Spleen (tissue), 11 donors: ENCODE results near the gene NFATC2. TPM values are rescaled to one million over a fixed set of nuclear protein-coding genes. Genes with fewer than 3 reads are reported as not detected.

Experiments used
- DNase-seq: peaks from one replicate; pipeline ENCODE4 v3.0.0-alpha.2; 2020
- H3K27ac ChIP-seq, 8 donors: fragments of 200-600 bp; sonication (generic) in 7 of 8; 1 replicate in 4 of 8; 2 replicates in 4 of 8; pipeline versions ENCODE4 v1.5.0 to v1.8.0; 2016 to 2021; ENCODE audit warnings: inconsistent platforms in 4 of 8, mild to moderate bottlenecking in 4 of 8, moderate library complexity in 1 of 8
- H3K27me3 ChIP-seq, 7 donors: fragments of 200-600 bp; sonication (generic) in 6 of 7; replicated peaks in 1 of 7; 1 replicate in 4 of 7; 2 replicates in 3 of 7; pipeline versions ENCODE4 v1.5.0 to v1.8.0; 2016 to 2021; ENCODE audit warnings: inconsistent platforms in 3 of 7, mild to moderate bottlenecking in 1 of 7
- H3K36me3 ChIP-seq, 6 donors: fragments of 200-600 bp; sonication (generic) in 5 of 6; 1 replicate in 4 of 6; 2 replicates in 2 of 6; pipeline versions ENCODE4 v1.5.0 to v1.8.0; 2016 to 2021; ENCODE audit warnings: inconsistent platforms in 2 of 6
- H3K4me1 ChIP-seq, 6 donors: fragments of 200-600 bp; sonication (generic) in 5 of 6; 1 replicate in 3 of 6; 2 replicates in 3 of 6; pipeline versions ENCODE4 v1.5.0 to v1.8.0; 2016 to 2021; ENCODE audit warnings: inconsistent platforms in 3 of 6
- H3K4me3 ChIP-seq, 8 donors: fragments of 200-600 bp; sonication (generic) in 7 of 8; 1 replicate in 4 of 8; 2 replicates in 4 of 8; pipeline versions ENCODE4 v1.5.0 to v1.8.0; 2016 to 2021; ENCODE audit warnings: inconsistent platforms in 4 of 8, mild to moderate bottlenecking in 4 of 8, moderate library complexity in 2 of 8
- H3K9me3 ChIP-seq, 8 donors: fragments of 200-600 bp; sonication (generic) in 7 of 8; 1 replicate in 4 of 8; 2 replicates in 4 of 8; pipeline versions ENCODE4 v1.5.0 to v1.8.0; 2016 to 2021; ENCODE audit warnings: inconsistent platforms in 4 of 8
- CTCF ChIP-seq, 11 experiments: fragments of 200-600 bp in 7 of 11; fragments of 450-650 bp in 4 of 11; sonication (generic) in 4 of 11; IDR thresholded peaks in 8 of 11; conservative IDR thresholded peaks in 3 of 11; 1 replicate in 7 of 11; 2 replicates in 4 of 11; pipeline versions ENCODE4 v1.4.0 to v1.8.0; 2016 to 2021; ENCODE audit warnings: antibody characterized with exemption in 11 of 11, inconsistent platforms in 4 of 11, mild to moderate bottlenecking in 1 of 11
- POLR2A ChIP-seq, 3 donors: fragments of 450-650 bp; IDR thresholded peaks; one replicate each; pipeline ENCODE4 v1.5.1; 2017; ENCODE audit warnings: antibody characterized with exemption in 3 of 3, mild to moderate bottlenecking in 1 of 3
- POLR2AphosphoS5 ChIP-seq, 3 donors: sonication (generic); formaldehyde crosslinking; IDR thresholded peaks; one replicate each; pipeline ENCODE4 v1.5.1; 2017; ENCODE audit warnings: antibody characterized with exemption in 3 of 3
- WGBS, 5 donors: extraction: QIAGEN DNeasy Blood & Tissue Kit in 3 of 5; methylation state at CpG; one replicate each; pipeline versions ENCODE4 v1.1.5 to v1.1.7; 2013 to 2018; 5-methylcytosine and 5-hydroxymethylcytosine counted together
- intact Hi-C: fragments of 100-400 bp; cut with DNase I; formaldehyde crosslinking; loops from one replicate; pipeline ENCODE4 v1.15.0; 2023; ENCODE audit warnings: low total_unique reads
- polyA plus RNA-seq, 3 donors: library from polyadenylated mRNA; stranded (reverse); fragments of 200-250 nt; gene quantifications; one replicate each; pipeline ENCODE4 v1.2.1, GENCODE V29; 2013
- total RNA-seq, 7 donors: library from RNA; depleted of rRNA in 3 of 7; stranded (reverse); fragments of >200 nt in 3 of 7; fragmentation: NEBNext Ultra II Directional in 4 of 7; extraction: Animal tissue kit (Norgen Biotek cat#: 25700) in 4 of 7; gene quantifications; one replicate each; pipeline versions ENCODE4 v1.1.0 to v1.2.1, GENCODE V29; 2016 to 2021
- donor health status: healthy with polysubstance abuse.
- donor health status: DM: no; HTN: no; CAD: no; lungs with moderate emphysema.
- donor health status: DM: no; HTN: no; CAD: no.
- donor health status: Bipolar disorder and iron deficiency.
- donor health status: healthy.
- donor health status: DM: no; HTN: no; CAD: no.
- donor health status: DM: yes; HTN: yes; CAD: no.

The NFATC2 gene
- total and polyA plus RNA-seq, 10 donors = 6.5 to 42.9 (median 34.5) TPM

DNA sequence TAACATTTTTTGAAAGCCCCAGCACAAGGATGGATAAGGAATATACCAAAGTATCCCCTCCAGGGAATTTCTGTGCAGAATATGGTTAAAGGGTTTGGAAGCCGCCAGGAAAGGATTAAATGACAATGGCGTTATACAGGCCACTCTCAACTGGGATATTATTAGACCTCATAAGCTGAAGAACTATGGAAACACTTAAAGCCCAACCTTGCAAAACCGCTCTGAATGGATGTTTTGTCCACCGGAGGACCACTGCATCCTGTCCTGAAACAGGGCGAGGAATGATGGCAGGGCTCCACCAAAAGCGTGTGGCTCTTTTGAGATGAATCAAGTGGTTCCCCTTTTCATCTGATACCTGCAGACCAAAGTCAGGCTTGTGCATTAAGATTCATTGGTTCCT is 32.4 kb downstream of the NFATC2 start:
- 80 to 87% (median 84%) methylated on average over 6 of the region's 6 CpGs for WGBS, 5 donors
- TF ChIP-seq POLR2AphosphoS5 (IDR thresholded peaks at IDR 0.05) (no peak), POLR2A (IDR thresholded peaks at IDR 0.05) (no peak)

GRCh38 chr20:51509208-51509607 is 33.3 kb downstream of the NFATC2 start:
- Histone ChIP-seq H3K36me3 (peaks cover 0 to 84% (median 25%) of the 10 kb centered on the region in 6 donors), H3K27me3 (no peaks in the 10 kb centered on the region), H3K27ac (no peak overlapping the region), H3K4me1 (peaks cover 6 to 78% (median 22%) of the 10 kb centered on the region in 6 donors), H3K4me3 (no peak overlapping the region), H3K9me3 (no peaks in the 10 kb centered on the region)
- 84 to 95% (median 93%) methylated on average over 1 of the region's 1 CpG for WGBS, 5 donors
- DNase-seq = no peak
- TF ChIP-seq POLR2A (IDR thresholded peaks at IDR 0.05) (no peak), POLR2AphosphoS5 (IDR thresholded peaks at IDR 0.05) (no peak), CTCF (IDR thresholded peaks at IDR 0.05 in 8 of 11, conservative IDR thresholded peaks at IDR 0.05 in 3 of 11) (no peak)
- intact Hi-C loops = no loop called here

More for the DNA sequence above, 32.4 kb downstream of the NFATC2 start:
- DNase-seq = no peak
- Histone ChIP-seq H3K27me3 (no peaks in the 10 kb centered on the region), H3K27ac (no peak overlapping the region), H3K4me1 (peaks cover 6 to 78% (median 24%) of the 10 kb centered on the region in 6 donors), H3K9me3 (no peaks in the 10 kb centered on the region), H3K36me3 (peaks cover 0 to 93% (median 32%) of the 10 kb centered on the region in 6 donors), H3K4me3 (no peak overlapping the region)
- intact Hi-C loops = no loop called here

DNA sequence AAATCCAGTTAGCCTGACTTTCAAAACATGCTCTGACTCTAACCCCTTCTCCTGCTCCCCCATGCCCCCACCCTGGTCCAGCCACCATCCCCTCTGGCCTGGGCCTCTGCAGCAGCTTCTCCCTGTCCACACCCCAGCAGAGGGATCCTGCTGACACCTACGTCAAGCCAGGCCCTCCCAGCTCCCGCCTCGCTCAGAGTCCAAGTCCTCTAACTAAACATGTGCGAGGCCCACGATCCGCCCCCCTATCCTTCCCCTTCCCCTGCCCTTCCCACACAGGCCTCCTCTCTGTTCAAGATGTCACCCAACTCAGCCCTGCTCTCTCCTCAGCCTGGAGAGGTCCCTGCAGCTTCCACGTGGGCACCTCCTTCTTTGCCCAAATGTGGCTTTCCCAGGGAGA is 33.7 kb downstream of the NFATC2 start:
- no peak for DNase-seq
- WGBS, 5 donors = 91 to 96% (median 93%) methylated on average over 7 of the region's 7 CpGs
- Histone ChIP-seq H3K27ac (no peak overlapping the region), H3K27me3 (no peaks in the 10 kb centered on the region), H3K4me1 (peaks cover 2 to 78% (median 20%) of the 10 kb centered on the region in 6 donors), H3K36me3 (peaks cover 0 to 79% (median 24%) of the 10 kb centered on the region in 6 donors), H3K4me3 (no peak overlapping the region), H3K9me3 (no peaks in the 10 kb centered on the region)
- intact Hi-C loops = no loop called here
- TF ChIP-seq POLR2AphosphoS5 (IDR thresholded peaks at IDR 0.05) = no peak
- no peak for TF ChIP-seq CTCF (IDR thresholded peaks at IDR 0.05 in 8 of 11, conservative IDR thresholded peaks at IDR 0.05 in 3 of 11)
- TF ChIP-seq POLR2A (IDR thresholded peaks at IDR 0.05) = no peak

- Histone ChIP-seq H3K27ac (no peak overlapping the region), H3K27me3 (no peaks in the 10 kb centered on the region), H3K36me3 (peaks cover 0 to 73% (median 20%) of the 10 kb centered on the region in 6 donors), H3K4me3 (no peak overlapping the region), H3K4me1 (peaks cover 0 to 78% (median 18%) of the 10 kb centered on the region in 6 donors), H3K9me3 (no peaks in the 10 kb centered on the region)
- TF ChIP-seq POLR2AphosphoS5 (IDR thresholded peaks at IDR 0.05) = no peak
- no peak for TF ChIP-seq CTCF (IDR thresholded peaks at IDR 0.05 in 8 of 11, conservative IDR thresholded peaks at IDR 0.05 in 3 of 11)
- TF ChIP-seq POLR2A (IDR thresholded peaks at IDR 0.05) = no peak
- intact Hi-C loops = no loop called here
- WGBS, 5 donors = 92 to 96% (median 95%) methylated on average over 17 of the region's 17 CpGs
- DNase-seq = no peak
These were observed 34.4 kb downstream of the NFATC2 start for GRCh38 chr20:51508158-51508557.
